WI38 (cell line): Measurements from ENCODE around the gene TK1.

Experiments used
- H3K4me3 ChIP-seq: 2 replicates; pipeline ENCODE4 v1.5.1; 2011; ENCODE audit warnings: low read depth, mild to moderate bottlenecking, control low read depth, low read length
- CTCF ChIP-seq: IDR thresholded peaks from 2 replicates; pipeline ENCODE4 v1.5.1; 2012; ENCODE audit warnings: low read depth, mild to moderate bottlenecking, control low read depth, low read length

TK1 gene

DNA sequence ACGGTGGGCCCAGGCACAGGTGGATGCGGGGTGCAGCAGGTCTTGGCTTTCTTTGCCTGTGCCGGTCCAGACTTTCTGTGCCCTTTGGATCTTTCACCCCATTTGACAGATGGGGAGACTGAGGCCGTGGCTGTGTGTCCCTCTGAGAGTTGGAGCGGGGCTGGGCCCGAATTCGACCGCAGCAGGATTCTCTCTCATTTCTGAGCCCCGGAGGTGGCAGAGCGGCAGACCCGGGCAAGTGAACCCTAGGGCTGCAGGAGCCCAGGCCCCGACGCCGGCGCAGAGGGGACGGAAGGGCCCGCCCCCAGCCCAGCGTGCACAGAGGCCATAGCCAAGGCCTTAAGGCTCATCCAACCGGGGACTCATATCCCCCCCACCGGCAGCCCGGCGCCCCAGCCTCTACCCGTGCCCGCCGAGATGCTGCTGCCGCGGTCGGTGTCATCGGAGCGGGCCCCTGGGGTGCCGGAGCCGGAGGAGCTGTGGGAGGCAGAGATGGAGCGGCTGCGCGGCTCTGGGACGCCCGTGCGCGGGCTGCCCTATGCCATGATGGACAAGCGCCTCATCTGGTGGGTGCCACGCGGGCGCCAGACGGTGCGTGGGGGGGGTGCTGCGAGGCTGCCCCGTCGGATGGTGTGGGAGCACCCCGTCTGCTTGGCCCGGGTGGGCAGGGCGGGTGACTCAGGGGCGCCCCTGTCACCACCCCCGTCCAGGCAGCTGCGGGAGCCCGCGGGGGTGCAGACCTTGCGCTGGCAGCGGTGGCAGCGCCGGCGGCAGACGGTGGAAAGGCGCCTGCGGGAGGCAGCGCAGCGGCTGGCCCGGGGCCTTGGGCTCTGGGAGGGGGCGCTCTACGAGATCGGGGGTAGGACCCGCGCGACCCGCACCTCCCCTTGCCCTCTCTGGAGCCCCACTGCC is 55.4 kb downstream of the TK1 start:
- TF ChIP-seq CTCF = no peak
- no peak overlapping the region for H3K4me3 ChIP-seq

- H3K4me3 ChIP-seq = no peak within 1 kb of the TSS
These were observed 56.3 kb downstream of the TK1 start, which contains the start of gene TMC8 for GRCh38 chr17:78130437-78131101. TSS of gene TMC8 (plus strand) at chr17:78130771. CDS start at chr17:78131589, 818 bp downstream.

GRCh38 chr17:78130090-78130436 is 56.8 kb downstream of the TK1 start:
- TF ChIP-seq CTCF = no peak
- H3K4me3 ChIP-seq = no peak overlapping the region

More at GRCh38 chr17:78130437-78131101, 56.3 kb downstream of the TK1 start, which contains the start of gene TMC8:
- TF ChIP-seq CTCF = no peak

DNA sequence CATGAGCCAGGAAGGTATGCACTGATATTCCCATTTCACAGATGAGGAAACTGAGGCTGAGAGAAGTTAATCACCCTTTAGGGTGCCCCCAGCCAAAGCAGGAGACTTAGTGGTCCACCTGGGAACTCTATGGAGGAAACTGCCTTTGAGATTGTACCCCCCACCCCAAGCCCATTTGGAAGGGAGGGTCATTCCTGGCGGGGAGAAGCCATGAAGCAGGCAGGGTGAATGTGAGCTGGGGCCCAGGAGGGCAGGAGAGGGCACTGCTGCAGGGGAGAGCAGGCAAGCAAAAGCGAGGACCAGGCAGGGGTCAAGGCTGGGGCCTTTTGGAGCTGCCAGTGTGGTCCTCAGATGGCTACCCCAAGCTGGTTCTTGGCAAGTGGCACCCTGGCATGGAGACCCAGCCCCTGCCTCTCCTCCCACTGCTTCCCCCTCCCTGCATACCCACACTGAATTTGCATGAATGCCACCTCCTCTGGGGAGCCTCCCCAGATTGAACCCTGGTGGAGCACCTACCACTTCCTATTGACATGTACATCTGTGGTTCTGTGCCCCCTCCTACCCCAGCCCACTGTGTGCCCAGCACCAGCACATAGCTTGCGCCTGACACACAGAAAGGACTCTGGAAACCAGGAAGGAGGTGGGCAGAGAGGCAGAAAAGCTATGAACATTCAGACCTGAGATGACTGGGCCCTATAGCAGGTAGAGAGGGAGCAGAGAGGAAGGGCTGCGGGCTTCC is 57.3 kb downstream of the TK1 start:
- no peak for TF ChIP-seq CTCF
- no peak overlapping the region for H3K4me3 ChIP-seq

GRCh38 chr17:78128551-78129350 is 58.1 kb downstream of the TK1 start, which contains the start of gene TMC6:
TSS of gene TMC6 (minus strand) at chr17:78128755. CDS start at chr17:78126832, 1,923 bp downstream.
- H3K4me3 ChIP-seq = peak within 1 kb of the TSS; percentile 35
- TF ChIP-seq CTCF = no peak

DNA sequence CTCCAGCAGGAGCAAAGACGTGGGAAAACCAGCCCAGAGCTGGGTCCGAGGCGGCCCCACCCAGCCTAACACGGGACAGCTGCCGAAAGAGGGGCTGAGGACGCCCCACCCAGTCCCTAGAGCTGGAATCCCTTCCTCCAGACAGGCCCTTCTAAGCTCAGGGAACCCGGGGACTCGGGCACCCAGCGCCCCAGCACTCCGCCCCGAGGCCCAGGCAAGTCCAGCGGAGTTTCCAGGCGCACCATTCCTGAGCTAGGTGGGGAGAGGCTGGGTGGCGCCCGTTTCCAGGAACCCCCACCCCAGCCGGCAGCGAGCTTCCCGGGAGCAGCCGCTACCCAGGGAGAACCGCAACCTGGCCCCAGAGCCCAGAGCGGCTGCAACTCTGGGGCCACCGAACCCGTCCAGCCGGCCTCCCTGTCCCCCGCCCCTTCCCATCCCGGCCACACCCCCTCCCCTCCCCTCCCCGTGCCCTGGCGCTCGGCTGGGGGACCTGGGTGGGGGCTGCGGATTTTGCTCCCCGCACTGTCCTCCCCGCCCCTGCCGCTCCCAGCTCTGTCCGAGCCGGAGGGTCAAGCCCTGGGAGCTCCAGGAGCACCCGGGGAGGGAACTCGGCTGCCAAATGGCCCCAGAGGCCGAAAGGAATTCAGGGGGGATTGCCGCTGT is 58.8 kb downstream of the TK1 start:
- no peak for TF ChIP-seq CTCF
- peak overlapping the region; percentile 35 for H3K4me3 ChIP-seq
